Activated naive CD8-positive, alpha-beta T cell treated with anti-CD3 and anti-CD28 coated beads, Interleukin-2, amount 50 U/mL, for 24 hours (primary cell): ENCODE data around the gene CCDC77.
"Not testable (repeated sequence)": the region's sequence is repeated elsewhere in the genome, so short reads cannot be mapped to it uniquely, and the experiment has no call there.

ENCODE experiments used
- ATAC-seq: fragments of 150-1000 bp; cut with Tn5 transposase; one replicate; pipeline ENCODE4 v1.10.0; 2021
- DNase-seq: peaks from one replicate; pipeline ENCODE4 v3.0.0; 2021
- H3K27ac Mint-ChIP-seq: one replicate; pipeline ENCODE4 v1.8.0; 2021; ENCODE audit warnings: mild to moderate bottlenecking, mixed read lengths
- H3K27me3 Mint-ChIP-seq: one replicate; pipeline ENCODE4 v1.8.0; 2021; ENCODE audit warnings: mixed read lengths
- H3K36me3 Mint-ChIP-seq: one replicate; pipeline ENCODE4 v1.8.0; 2021; ENCODE audit warnings: low read depth, mixed read lengths
- H3K4me1 Mint-ChIP-seq: one replicate; pipeline ENCODE4 v1.8.0; 2021; ENCODE audit warnings: mixed read lengths
- H3K4me3 Mint-ChIP-seq: one replicate; pipeline ENCODE4 v1.8.0; 2021; ENCODE audit warnings: mild to moderate bottlenecking, moderate library complexity, mixed read lengths
- H3K9me3 Mint-ChIP-seq: one replicate; pipeline ENCODE4 v1.8.0; 2021; ENCODE audit warnings: mixed read lengths

The CCDC77 gene

DNA sequence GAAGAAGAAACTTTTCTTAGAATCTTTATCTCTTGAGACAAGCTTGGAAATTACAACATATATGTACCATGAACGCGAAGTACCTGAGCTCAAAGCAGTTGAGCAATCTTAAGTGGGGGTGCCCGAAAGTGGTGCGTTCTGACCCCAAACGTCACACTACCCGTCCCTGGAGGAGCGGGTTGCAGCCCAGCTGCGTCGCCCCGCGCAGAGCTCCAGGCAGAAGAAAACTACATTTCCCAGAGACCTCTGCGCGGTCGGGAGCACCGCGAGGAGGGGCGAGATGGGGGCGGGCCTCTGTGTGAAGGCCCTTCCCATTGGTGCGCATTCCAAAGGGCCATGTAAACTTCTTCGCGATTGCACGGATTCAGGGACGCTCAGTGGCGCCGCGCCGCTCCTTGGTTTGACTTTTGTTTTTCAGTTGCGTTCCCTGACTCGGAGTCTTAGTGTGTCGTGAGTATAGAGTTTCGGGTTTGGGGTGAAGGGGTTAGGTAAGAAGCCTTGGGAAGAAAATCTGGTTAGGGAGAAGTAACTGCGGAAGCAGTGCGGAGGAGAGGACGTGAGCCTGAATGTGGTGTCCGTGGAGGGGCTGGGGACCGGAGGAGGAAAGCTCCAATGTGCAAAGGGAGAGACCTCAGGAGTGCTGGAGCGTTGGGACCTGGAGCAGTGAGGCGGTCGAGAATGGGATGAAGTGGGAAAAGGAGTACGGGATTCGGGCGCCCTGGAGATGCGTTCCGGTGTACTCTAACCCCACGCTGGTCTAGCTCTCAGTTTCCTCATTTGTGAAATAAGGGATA, at the start of gene CCDC77:
CCDC77 (plus strand) TSS at position 410 of the 794 bp plus-strand sequence. CDS start 7,740 bp downstream, outside the sequence.
- peaks cover 2% of the 10 kb centered on the region for H3K36me3 Mint-ChIP-seq

DNA sequence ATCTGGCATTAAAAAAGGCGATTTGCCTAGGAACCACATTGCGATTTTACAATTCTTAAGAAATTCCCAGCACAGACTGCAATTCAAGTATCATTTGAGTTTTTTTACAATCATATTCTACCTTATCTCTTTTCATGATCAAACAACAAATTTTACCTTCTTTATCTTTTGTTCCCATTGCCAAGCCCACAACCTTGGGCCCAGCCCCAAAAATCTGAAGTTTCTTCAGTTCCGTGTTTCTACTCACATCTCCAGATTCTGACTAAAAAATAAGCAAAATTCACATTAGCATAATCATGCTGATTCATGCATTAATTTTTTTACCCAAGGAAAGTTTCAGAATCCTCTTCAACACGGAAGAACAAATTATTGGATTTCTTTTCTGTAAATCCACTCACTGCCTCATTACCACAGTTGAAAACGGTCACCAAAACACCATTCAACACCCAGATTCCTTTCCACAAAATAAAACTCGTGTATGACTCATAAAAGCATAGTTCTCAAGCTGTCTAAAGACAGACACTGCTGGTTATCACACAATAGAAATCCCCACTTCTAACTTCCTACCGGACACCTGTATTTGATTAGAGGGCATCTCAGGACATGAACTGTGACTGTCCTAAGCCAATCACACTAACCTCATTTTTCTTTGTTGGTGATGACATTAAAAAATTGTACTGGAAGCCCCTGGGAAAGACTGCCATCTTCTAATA, 45.0 kb upstream of the CCDC77 start:
- peaks cover 12% of the 10 kb centered on the region for H3K4me1 Mint-ChIP-seq
- no peak for ATAC-seq
- peak overlapping the region; percentile 27 for H3K27ac Mint-ChIP-seq
- peaks cover 63% of the 10 kb centered on the region for H3K36me3 Mint-ChIP-seq
- no peak overlapping the region for H3K4me3 Mint-ChIP-seq
- H3K27me3 Mint-ChIP-seq: no peaks in the 10 kb centered on the region
- DNase-seq: no peak
- no peaks in the 10 kb centered on the region for H3K9me3 Mint-ChIP-seq

More for the DNA sequence above, at the start of gene CCDC77:
- Mint-ChIP-seq H3K4me3 (no peak within 1 kb of the TSS), H3K4me1 (no peaks in the 10 kb centered on the region), H3K27ac (no peak within 1 kb of the TSS), H3K9me3 (no peaks in the 10 kb centered on the region), H3K27me3 (no peaks in the 10 kb centered on the region)
- DNase-seq (peak; percentile 91), ATAC-seq (peak; percentile 99)

GRCh38 chr12:359091-359490, 42.4 kb upstream of the CCDC77 start:
- peaks cover 14% of the 10 kb centered on the region for H3K4me1 Mint-ChIP-seq
- H3K27ac Mint-ChIP-seq: no peak overlapping the region
- DNase-seq (no peak), ATAC-seq (no peak)
- no peaks in the 10 kb centered on the region for H3K9me3 Mint-ChIP-seq
- no peak overlapping the region for H3K4me3 Mint-ChIP-seq
- H3K27me3 Mint-ChIP-seq: no peaks in the 10 kb centered on the region
- peaks cover 66% of the 10 kb centered on the region for H3K36me3 Mint-ChIP-seq

GRCh38 chr12:366820-367219, 34.6 kb upstream of the CCDC77 start:
- Mint-ChIP-seq H3K36me3 (peaks cover 79% of the 10 kb centered on the region), H3K27ac (no peak overlapping the region), H3K27me3 (no peaks in the 10 kb centered on the region), H3K4me3 (no peak overlapping the region), H3K4me1 (peaks cover 2% of the 10 kb centered on the region), H3K9me3 (peaks cover 4% of the 10 kb centered on the region)
- no peak for ATAC-seq
- DNase-seq: no peak

DNA sequence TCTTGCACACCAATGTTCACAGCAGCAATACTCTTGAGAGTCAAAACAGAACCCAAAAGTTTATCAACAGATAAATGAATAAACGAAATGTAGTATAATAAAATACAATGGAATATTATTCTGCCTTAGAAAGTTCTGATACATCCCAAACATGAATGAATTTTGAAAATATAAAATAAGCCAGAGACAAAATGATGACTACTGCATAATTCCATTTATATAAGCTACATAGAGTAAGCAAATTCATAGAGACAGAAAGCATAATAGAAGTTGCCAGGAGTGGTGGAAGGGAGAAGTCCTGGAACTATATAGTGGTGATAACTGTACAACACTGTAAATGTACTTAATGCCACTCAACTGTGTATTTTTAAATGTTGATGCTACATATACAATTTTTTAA, 33.5 kb upstream of the CCDC77 start:
- Mint-ChIP-seq H3K9me3 (peaks cover 4% of the 10 kb centered on the region), H3K27me3 (no peaks in the 10 kb centered on the region), H3K4me1 (no peaks in the 10 kb centered on the region), H3K4me3 (no peak overlapping the region), H3K27ac (no peak overlapping the region), H3K36me3 (peaks cover 82% of the 10 kb centered on the region)
- DNase-seq: no peak
- no peak for ATAC-seq

DNA sequence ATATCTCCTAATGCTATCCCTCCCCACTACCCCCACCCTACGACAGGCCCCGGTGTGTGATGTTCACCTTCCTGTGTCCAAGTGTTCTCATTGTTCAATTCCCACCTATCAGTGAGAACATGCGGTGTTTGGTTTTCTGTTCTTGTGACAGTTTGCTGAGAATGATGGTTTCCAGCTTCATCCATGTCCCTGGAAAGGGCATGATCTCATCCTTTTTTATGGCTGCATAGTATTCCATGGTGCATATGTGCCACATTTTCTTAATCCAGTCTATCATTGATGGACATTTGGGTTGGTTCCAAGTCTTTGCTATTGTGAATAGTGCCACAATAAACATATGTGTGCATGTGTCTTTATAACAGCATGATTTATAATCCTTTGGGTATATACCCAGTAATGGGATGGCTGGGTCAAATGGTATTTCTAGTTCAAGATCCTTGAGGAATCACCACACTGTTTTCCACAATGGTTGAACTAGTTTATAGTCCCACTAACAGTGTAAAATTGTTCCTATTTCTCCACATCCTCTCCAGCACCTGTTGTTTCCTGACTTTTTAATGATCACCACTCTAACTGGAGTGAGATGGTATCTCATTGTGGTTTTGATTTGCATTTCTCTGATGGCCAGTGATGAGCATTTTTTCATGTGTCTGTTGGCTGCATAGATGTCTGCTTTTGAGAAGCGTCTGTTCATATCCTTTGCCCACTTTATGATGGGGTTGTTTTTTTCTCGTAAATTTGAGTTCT, 30.5 kb upstream of the CCDC77 start:
- H3K4me1 Mint-ChIP-seq, H3K27ac Mint-ChIP-seq, DNase-seq, ATAC-seq, H3K27me3 Mint-ChIP-seq, H3K4me3 Mint-ChIP-seq, H3K9me3 Mint-ChIP-seq: not testable (repeated sequence)
- peaks cover 88% of the 10 kb centered on the region for H3K36me3 Mint-ChIP-seq

DNA sequence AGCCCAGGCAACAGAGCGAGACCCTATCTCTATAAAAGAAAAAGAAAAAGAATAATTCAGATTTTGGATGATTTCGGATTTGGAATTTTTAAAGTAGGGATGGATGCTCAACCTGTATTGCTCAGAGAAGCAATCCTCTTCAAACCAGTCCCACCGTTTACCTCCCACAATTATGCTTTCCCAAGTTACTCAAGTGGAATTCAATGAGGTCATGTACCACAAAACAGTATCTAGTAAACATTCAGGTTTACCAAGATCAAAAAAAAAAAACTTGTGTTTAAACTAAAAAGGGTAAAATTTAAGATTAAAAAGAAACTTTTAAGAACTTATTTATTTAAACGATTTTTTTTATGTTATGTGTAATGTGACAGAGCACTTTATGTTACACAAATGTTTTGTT, 14.8 kb upstream of the CCDC77 start:
- H3K4me3 Mint-ChIP-seq: peak overlapping the region; percentile 99
- no peaks in the 10 kb centered on the region for H3K27me3 Mint-ChIP-seq
- ATAC-seq (no peak), DNase-seq (no peak)
- peaks cover 32% of the 10 kb centered on the region for H3K36me3 Mint-ChIP-seq
- H3K9me3 Mint-ChIP-seq: no peaks in the 10 kb centered on the region
- H3K27ac Mint-ChIP-seq: peak overlapping the region; percentile 18
- peaks cover 43% of the 10 kb centered on the region for H3K4me1 Mint-ChIP-seq

DNA sequence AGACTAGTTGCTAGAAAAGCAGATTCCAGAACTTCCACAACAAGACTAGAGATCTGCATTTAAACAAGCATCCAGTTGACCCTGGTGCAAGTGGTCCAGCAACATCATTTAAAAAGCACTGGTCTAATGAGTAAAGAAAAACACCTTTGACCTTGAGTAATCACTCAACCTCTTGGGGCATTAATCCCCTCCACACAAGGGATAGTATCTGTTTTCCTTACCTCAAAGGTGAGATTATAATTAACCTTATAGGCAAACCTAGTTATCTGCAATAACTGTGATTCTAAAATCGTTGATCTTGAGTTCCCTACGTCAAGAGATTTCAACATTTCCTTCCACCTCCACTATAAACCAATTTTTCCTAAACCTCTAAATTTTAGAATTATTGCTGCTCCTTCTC, 13.4 kb upstream of the CCDC77 start:
- ATAC-seq (no peak), DNase-seq (no peak)
- H3K4me1 Mint-ChIP-seq: peaks cover 42% of the 10 kb centered on the region
- peaks cover 28% of the 10 kb centered on the region for H3K36me3 Mint-ChIP-seq
- H3K4me3 Mint-ChIP-seq: peak overlapping the region; percentile 99
- H3K27me3 Mint-ChIP-seq: no peaks in the 10 kb centered on the region
- no peaks in the 10 kb centered on the region for H3K9me3 Mint-ChIP-seq
- H3K27ac Mint-ChIP-seq: peak overlapping the region; percentile 100

DNA sequence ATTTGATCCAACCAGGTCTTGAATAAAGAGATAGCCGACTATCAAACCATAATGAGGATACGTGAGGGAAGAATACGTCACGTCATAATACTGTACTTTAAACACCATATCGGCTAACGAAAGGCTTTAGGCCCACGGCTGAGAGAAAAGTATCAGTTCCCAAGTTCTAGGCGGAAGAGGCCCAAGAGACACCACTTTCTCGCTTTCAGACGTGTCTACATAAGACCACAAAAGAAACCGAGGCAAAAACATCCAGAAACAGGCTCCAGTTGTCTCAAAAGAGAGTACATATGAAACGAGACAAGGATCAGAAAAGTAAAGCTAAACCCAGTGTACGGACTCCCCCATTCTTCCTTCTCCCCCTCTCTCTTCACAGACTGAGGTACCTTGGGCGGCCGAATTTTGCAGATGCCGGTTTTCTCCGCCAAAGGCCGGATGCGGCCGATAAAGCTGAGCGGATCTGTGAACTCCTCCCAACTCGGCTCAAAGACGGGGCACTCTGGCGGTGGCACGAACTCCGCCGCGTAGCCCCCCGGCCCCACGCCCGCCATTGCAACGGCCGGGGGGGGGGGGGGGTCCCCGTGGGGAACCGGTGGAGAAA, 12.8 kb upstream of the CCDC77 start:
- H3K27ac Mint-ChIP-seq: peak overlapping the region; percentile 100
- peaks cover 24% of the 10 kb centered on the region for H3K36me3 Mint-ChIP-seq
- H3K9me3 Mint-ChIP-seq: no peaks in the 10 kb centered on the region
- no peaks in the 10 kb centered on the region for H3K27me3 Mint-ChIP-seq
- peaks cover 40% of the 10 kb centered on the region for H3K4me1 Mint-ChIP-seq
- ATAC-seq (peak; percentile 20), DNase-seq (peak; percentile 46)
- peak overlapping the region; percentile 99 for H3K4me3 Mint-ChIP-seq

GRCh38 chr12:389142-390096, 12.0 kb upstream of the CCDC77 start, which contains the start of gene KDM5A:
Gene KDM5A, minus strand, starts transcription at chr12:389320. Its CDS starts 229 bp downstream, at chr12:389091.
- peaks cover 40% of the 10 kb centered on the region for H3K4me1 Mint-ChIP-seq
- H3K27me3 Mint-ChIP-seq: no peaks in the 10 kb centered on the region
- H3K36me3 Mint-ChIP-seq: peaks cover 18% of the 10 kb centered on the region
- no peaks in the 10 kb centered on the region for H3K9me3 Mint-ChIP-seq
- ATAC-seq: peak; percentile 98
- peak within 1 kb of the TSS; percentile 100 for H3K27ac Mint-ChIP-seq
- peak; percentile 89 for DNase-seq
- peak within 1 kb of the TSS; percentile 99 for H3K4me3 Mint-ChIP-seq

DNA sequence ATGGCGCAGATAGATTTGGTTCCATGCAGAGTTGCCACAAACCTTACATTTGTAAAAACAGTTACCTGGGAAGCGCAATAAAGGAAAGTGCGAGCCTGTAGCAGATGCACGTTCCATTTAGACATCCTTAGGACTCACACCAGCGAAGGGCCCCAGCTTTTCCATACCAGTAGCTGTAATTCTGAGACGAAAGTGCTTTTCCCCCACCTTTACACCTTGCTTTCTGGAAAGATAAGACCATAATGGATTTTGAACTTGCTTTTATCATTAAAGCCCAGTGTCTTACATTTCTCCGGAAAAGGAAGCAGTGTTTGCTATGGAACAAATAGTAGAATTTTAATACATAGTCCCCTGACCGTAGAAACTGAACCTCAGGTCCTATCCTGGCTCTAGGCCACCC, 616 bp upstream of the CCDC77 start:
- Mint-ChIP-seq H3K4me1 (no peaks in the 10 kb centered on the region), H3K27ac (no peak overlapping the region), H3K36me3 (peaks cover 2% of the 10 kb centered on the region), H3K9me3 (no peaks in the 10 kb centered on the region), H3K27me3 (no peaks in the 10 kb centered on the region), H3K4me3 (no peak overlapping the region)
- no peak for ATAC-seq
- DNase-seq: no peak

- no peak overlapping the region for H3K4me3 Mint-ChIP-seq
- no peak overlapping the region for H3K27ac Mint-ChIP-seq
- no peaks in the 10 kb centered on the region for H3K27me3 Mint-ChIP-seq
- no peak for DNase-seq
- no peak for ATAC-seq
- no peaks in the 10 kb centered on the region for H3K4me1 Mint-ChIP-seq
- H3K36me3 Mint-ChIP-seq: peaks cover 2% of the 10 kb centered on the region
- H3K9me3 Mint-ChIP-seq: no peaks in the 10 kb centered on the region
These were observed 565 bp downstream of the CCDC77 start for GRCh38 chr12:402029-402389.

DNA sequence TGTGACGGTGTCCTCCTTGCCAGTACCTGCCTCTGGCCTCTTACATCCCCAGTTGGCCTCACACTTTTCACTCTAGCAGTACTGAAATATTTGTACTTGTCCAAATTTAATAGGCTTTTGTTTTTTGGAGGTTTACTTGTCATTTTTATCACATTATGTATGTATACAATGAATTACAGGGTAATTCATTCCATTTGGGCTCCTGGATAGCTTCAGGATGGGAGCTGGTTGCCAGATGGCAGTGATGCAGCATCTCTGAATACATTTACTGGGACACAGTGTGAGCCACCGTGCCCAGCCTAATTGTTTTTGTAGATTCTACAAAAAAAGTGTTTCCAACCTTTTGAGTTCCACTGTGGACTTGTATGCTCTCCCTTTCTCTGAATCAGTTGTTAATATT, 13.4 kb downstream of the CCDC77 start:
- Mint-ChIP-seq H3K4me1 (no peaks in the 10 kb centered on the region), H3K4me3 (no peak overlapping the region), H3K36me3 (peaks cover 34% of the 10 kb centered on the region), H3K9me3 (no peaks in the 10 kb centered on the region), H3K27ac (no peak overlapping the region), H3K27me3 (no peaks in the 10 kb centered on the region)
- no peak for ATAC-seq
- no peak for DNase-seq
